Tibial nerve (tissue), 4 donors: Measurements from ENCODE around the gene CASP3.

Source experiments
- CTCF ChIP-seq, 5 experiments: fragments of 200-600 bp in 3 of 5; fragments of 450-650 bp in 2 of 5; sonication (generic) in 3 of 5; IDR thresholded peaks; one replicate each; pipeline ENCODE4 v1.5.1; 2016 to 2019; ENCODE audit warnings: antibody characterized with exemption in 5 of 5, mild to moderate bottlenecking in 3 of 5, moderate library complexity in 2 of 5
- EP300 ChIP-seq, 2 donors: sonication (generic); formaldehyde crosslinking; IDR thresholded peaks; one replicate each; pipeline ENCODE4 v1.6.1; 2017; ENCODE audit warnings: antibody characterized with exemption in 2 of 2, mild to moderate bottlenecking in 1 of 2
- POLR2A ChIP-seq, 2 donors: fragments of 450-650 bp; IDR thresholded peaks; one replicate each; pipeline ENCODE4 v1.6.1; 2017; ENCODE audit warnings: antibody characterized with exemption in 2 of 2, mild to moderate bottlenecking in 2 of 2, moderate library complexity in 2 of 2

- TF ChIP-seq CTCF (IDR thresholded peaks at IDR 0.05) (no peak), POLR2A (IDR thresholded peaks at IDR 0.05) (no peak), EP300 (IDR thresholded peaks at IDR 0.05) (no peak)
Measured at GRCh38 chr4:184647266-184648053, 1.8 kb downstream of the CASP3 start.
